ENCODE measurements around the gene OR13J1.

OR13J1 gene

DNA sequence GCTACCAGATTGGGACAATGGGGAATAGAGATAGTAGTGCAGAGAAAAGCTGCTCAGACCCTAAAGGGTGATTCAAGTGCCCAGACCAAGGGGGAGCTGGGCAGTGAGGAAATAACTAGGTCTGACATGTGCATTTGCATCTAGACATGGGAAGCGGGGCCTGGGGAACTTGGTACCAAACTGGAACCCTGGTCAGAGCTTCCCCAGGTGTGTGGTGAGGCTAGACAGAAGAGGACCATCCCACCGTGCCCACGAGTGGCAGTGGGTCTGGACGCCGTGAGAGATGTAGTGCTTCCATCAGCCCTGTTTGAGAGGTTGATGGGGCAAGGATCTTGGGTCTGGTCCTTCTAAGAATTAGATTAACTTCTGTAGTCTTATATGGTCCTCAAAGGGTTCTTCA is 33.6 kb downstream of the OR13J1 start:
- TF ChIP-seq, protein P1, sequence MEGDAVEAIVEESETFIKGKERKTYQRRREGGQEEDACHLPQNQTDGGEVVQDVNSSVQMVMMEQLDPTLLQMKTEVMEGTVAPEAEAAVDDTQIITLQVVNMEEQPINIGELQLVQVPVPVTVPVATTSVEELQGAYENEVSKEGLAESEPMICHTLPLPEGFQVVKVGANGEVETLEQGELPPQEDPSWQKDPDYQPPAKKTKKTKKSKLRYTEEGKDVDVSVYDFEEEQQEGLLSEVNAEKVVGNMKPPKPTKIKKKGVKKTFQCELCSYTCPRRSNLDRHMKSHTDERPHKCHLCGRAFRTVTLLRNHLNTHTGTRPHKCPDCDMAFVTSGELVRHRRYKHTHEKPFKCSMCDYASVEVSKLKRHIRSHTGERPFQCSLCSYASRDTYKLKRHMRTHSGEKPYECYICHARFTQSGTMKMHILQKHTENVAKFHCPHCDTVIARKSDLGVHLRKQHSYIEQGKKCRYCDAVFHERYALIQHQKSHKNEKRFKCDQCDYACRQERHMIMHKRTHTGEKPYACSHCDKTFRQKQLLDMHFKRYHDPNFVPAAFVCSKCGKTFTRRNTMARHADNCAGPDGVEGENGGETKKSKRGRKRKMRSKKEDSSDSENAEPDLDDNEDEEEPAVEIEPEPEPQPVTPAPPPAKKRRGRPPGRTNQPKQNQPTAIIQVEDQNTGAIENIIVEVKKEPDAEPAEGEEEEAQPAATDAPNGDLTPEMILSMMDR (IDR thresholded peaks at IDR 0.05; ENCODE audit: insufficient read depth, missing control alignments) = no peak
- no peak for DNase-seq (ENCODE audit: insufficient read length, low spot score)
- FAIRE-seq = no peak

DNA sequence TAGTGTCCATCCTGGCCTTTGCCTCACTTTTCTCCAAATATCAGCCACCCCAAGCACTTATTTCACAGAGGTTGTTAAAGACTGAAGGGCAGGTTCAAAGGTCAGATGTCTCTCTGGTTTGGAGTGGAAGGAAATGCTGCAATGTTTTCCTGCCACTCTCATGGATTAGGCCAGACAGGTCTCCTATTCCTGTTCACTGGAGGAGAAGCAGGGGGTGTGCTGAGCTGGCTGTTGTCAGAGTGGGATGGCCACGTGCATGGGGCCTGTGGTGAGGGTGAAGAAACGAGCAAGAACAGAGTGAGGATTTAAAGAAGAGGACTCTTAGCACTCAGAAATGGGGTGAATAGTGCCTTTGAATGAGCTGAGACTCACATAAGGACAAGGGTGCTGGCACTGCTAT is 34.4 kb downstream of the OR13J1 start:
- FAIRE-seq (no peak), DNase-seq (ENCODE audit: insufficient read length, low spot score) (no peak)
- TF ChIP-seq, protein P1 (IDR thresholded peaks at IDR 0.05; ENCODE audit: insufficient read depth, missing control alignments) = no peak

DNA sequence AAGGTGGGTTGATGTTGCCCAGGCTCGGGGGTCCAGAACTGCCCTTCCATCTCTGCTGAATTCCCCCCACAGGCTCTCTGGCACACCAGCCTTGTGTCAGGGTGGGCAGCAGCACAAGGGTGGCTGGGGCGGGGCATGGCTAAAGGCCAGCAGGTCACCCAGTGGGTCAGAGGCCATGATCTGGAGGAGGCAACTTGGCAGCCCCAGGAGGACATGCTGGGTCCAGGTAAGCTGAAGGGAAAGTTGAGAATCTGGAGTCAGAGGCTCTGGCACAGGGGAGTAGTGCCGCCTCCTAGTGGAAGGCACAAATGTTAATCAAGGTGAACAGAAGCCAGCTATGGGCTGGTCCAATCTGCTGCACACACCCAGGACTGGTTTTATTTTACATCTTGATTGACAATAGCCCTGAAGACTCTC is 35.0 kb downstream of the OR13J1 start:
- no peak for DNase-seq (ENCODE audit: insufficient read length, low spot score)
- TF ChIP-seq, protein P1 (IDR thresholded peaks at IDR 0.05; ENCODE audit: insufficient read depth, missing control alignments) = peak; percentile 22
- no peak for FAIRE-seq

DNA sequence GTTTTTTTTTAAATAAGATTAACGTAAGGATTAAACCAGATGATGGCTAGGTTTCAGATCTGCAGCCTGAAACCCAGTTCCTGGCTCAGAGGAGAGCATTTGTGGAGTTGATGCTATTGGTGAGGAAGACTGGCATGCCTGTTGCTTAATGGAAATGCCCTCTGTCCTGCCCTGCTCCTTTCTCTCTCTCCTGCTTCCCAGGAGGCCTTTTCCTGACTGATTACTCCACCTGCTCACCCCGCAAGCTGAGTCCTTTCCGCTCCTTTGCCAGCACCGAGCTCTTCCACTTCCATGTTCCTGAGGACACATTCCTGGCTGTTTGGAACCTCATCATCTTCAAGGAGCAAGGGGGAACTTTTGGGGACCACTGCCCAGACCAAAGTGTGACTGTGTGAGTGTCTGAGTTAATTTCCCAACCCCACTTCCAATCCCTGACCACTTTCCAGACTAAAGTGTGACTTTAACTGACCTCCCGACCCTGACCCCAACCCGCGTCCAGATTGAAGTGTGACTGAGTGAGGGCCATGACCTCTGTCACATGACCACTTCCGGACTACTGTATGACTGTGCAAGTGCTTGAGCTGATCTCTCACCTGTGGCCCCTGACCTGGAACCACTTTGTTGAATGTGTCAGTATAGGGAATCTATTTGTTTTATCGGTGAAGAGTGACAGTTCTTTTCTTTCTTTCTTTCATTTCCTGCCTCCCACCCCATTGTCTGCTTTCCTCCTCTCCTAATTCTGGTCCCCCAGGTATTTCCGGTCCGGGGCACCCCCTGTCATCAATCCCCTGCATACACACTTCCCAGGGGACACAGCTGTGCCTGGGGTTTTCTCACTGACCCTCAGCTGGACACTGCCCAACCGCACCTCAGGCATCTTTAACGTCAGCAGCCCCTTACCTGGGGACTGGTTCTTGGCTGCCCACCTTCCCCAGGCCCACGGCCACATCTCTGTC is 35.7 kb downstream of the OR13J1 start:
- TF ChIP-seq, protein P1 (IDR thresholded peaks at IDR 0.05; ENCODE audit: insufficient read depth, missing control alignments) = no peak
- no peak for FAIRE-seq

DNA sequence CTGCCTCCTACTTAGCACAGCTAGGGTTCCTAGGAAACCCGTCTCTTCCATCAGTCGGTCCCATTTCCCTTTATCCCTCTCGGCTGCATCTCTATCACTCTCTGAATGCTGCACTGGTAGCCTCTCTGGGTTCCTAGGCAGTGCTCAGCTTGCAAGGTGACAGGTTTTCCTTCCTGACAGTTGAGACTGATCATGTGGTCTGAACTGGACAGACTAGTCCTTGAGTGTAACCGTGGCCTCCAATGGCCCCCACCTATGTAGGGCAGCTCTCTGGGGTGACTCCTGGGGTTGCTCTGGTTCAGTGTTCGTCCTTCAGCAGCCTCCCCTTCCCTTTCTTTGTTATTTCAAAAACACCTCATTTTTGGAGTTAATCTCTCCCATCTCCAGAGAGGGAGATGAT is 37.4 kb downstream of the OR13J1 start:
- FAIRE-seq = no peak
- TF ChIP-seq, protein P1 (IDR thresholded peaks at IDR 0.05; ENCODE audit: insufficient read depth, missing control alignments) = no peak
- DNase-seq (ENCODE audit: insufficient read length, low spot score) = no peak

More for the DNA sequence above, 35.7 kb downstream of the OR13J1 start:
- DNase-seq (ENCODE audit: insufficient read length, low spot score) = no peak

DNA sequence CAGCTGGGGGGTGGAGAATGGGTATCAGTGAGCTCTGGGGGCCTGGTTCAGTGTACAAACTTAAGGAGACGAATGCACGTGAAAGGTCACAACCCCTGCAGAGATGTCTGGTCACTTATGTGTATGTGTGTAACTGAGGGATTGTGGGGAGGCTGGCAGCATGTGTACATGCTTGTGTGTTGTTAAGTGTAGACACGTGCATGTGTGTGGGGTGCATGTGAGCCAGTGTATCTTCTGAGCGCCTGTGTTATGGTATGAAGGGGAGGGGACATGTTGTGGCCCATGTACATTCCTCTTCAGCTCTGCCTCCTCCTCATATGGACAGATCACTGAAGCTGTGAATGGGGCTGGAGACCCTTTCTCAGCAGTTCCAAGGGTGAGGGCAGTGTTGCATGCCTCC is 39.2 kb downstream of the OR13J1 start:
- FAIRE-seq = no peak
- TF ChIP-seq, protein P1 (IDR thresholded peaks at IDR 0.05; ENCODE audit: insufficient read depth, missing control alignments) = no peak
- no peak for DNase-seq (ENCODE audit: insufficient read length, low spot score)

DNA sequence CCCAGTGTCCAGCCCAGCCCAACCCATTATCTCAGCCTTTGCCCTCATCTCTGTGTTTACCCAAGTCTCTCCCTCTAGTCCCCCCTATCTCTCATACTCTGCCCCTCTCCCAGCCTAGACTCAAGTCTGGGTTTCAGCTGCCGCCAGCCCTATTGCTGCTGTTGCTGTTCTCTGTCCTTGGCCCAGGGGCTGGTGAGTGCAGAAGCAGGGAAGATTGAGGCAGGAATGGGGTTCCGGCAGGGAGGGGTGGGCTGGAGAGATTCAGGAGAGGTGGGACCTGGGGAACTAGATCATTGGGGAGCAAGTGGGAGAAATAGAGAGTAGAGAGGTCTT is 40.5 kb downstream of the OR13J1 start:
- no peak for FAIRE-seq
- no peak for DNase-seq (ENCODE audit: insufficient read length, low spot score)
- TF ChIP-seq, protein P1 (IDR thresholded peaks at IDR 0.05; ENCODE audit: insufficient read depth, missing control alignments) = no peak
